ENCODE results near the gene PPIL6.

The PPIL6 gene

GRCh38 chr6:109362102-109362884 lies 78.1 kb downstream of the PPIL6 start:
- DNase-seq (ENCODE audit: low spot score), result no peak
- TF ChIP-seq, protein P1, sequence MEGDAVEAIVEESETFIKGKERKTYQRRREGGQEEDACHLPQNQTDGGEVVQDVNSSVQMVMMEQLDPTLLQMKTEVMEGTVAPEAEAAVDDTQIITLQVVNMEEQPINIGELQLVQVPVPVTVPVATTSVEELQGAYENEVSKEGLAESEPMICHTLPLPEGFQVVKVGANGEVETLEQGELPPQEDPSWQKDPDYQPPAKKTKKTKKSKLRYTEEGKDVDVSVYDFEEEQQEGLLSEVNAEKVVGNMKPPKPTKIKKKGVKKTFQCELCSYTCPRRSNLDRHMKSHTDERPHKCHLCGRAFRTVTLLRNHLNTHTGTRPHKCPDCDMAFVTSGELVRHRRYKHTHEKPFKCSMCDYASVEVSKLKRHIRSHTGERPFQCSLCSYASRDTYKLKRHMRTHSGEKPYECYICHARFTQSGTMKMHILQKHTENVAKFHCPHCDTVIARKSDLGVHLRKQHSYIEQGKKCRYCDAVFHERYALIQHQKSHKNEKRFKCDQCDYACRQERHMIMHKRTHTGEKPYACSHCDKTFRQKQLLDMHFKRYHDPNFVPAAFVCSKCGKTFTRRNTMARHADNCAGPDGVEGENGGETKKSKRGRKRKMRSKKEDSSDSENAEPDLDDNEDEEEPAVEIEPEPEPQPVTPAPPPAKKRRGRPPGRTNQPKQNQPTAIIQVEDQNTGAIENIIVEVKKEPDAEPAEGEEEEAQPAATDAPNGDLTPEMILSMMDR (IDR thresholded peaks at IDR 0.05; ENCODE audit: extremely low read depth, insufficient read depth, missing control alignments), result no peak
- in situ Hi-C loops (cut with MboI; ENCODE audit: low pct_unique_long_range_greater_than_20kb, low sequenced_read_pairs, unreplicated experiment), result no loop called here

GRCh38 chr6:109360791-109361190 lies 79.6 kb downstream of the PPIL6 start:
- DNase-seq (ENCODE audit: low spot score), result no peak
- in situ Hi-C loops (cut with MboI; ENCODE audit: low pct_unique_long_range_greater_than_20kb, low sequenced_read_pairs, unreplicated experiment), result no loop called here
- TF ChIP-seq, protein P1 (IDR thresholded peaks at IDR 0.05; ENCODE audit: extremely low read depth, insufficient read depth, missing control alignments), result no peak

GRCh38 chr6:109360281-109360680 lies 80.1 kb downstream of the PPIL6 start:
- in situ Hi-C loops (cut with MboI; ENCODE audit: low pct_unique_long_range_greater_than_20kb, low sequenced_read_pairs, unreplicated experiment), result no loop called here
- TF ChIP-seq, protein P1 (IDR thresholded peaks at IDR 0.05; ENCODE audit: extremely low read depth, insufficient read depth, missing control alignments), result no peak
- no peak for DNase-seq (ENCODE audit: low spot score)

- TF ChIP-seq, protein P1 (IDR thresholded peaks at IDR 0.05; ENCODE audit: extremely low read depth, insufficient read depth, missing control alignments), result no peak
- in situ Hi-C loops (cut with MboI; ENCODE audit: low pct_unique_long_range_greater_than_20kb, low sequenced_read_pairs, unreplicated experiment), result no loop called here
- no peak for DNase-seq (ENCODE audit: low spot score)
Observed at GRCh38 chr6:109359248-109359647, 81.2 kb downstream of the PPIL6 start.

DNA sequence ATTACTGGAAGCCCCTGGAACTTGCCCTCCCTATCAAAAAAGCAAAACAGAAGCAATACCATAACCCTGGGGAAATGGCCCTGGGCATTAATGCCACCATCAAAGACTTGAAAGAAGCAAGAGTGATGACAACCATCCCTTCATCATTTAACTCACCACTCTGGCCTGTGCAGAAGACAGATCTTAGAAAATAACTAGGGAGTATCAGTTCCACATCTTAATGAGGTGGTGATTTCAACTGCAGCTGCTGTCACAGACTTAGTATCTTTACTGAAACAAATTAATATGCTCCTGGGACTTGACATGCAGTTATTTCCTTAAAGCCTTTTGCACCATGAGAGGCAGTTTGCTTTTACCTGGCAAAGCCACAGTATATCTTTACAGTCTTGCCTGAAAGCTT lies 82.2 kb downstream of the PPIL6 start:
- TF ChIP-seq, protein P1 (IDR thresholded peaks at IDR 0.05; ENCODE audit: extremely low read depth, insufficient read depth, missing control alignments), result no peak
- in situ Hi-C loops (cut with MboI; ENCODE audit: low pct_unique_long_range_greater_than_20kb, low sequenced_read_pairs, unreplicated experiment), result no loop called here
- no peak for DNase-seq (ENCODE audit: low spot score)

DNA sequence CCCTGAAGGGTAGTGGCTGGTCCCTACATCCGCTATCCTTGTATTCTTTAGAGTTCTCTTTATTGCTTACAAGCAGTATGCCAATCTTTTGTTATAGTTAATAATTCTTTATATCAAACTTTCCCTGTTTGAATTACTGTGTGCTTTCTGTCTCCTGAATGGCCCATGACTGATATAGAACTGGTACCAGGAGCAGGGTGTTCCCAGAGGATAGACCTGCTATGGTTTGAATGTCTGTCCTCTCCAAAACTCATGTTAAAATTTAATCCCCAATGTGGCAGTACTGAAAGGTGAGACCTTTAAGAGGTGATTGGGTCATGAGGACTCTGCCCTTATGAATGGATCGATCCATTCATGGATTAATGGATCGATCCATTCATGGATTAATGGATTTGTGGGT lies 84.2 kb downstream of the PPIL6 start:
- TF ChIP-seq, protein P1 (IDR thresholded peaks at IDR 0.05; ENCODE audit: extremely low read depth, insufficient read depth, missing control alignments), result no peak
- DNase-seq (ENCODE audit: low spot score), result no peak
- in situ Hi-C loops (cut with MboI; ENCODE audit: low pct_unique_long_range_greater_than_20kb, low sequenced_read_pairs, unreplicated experiment), result no loop called here
